GM20000 (cell line): ENCODE data around the gene NARF.
"Not testable (repeated sequence)": the region's sequence is repeated elsewhere in the genome, so short reads cannot be mapped to it uniquely, and the experiment has no call there.

Source experiments
- DNase-seq: peaks from one replicate; pipeline ENCODE4 v3.0.0; 2012; ENCODE audit warnings: low spot score
- TF ChIP-seq, protein P1 (sequence below): IDR thresholded peaks from 2 replicates; pipeline ENCODE4 v1.5.1; 2012; ENCODE audit warnings: mild to moderate bottlenecking, control low read depth; ENCODE audit errors: extremely low read depth, missing control alignments

Gene NARF

DNA sequence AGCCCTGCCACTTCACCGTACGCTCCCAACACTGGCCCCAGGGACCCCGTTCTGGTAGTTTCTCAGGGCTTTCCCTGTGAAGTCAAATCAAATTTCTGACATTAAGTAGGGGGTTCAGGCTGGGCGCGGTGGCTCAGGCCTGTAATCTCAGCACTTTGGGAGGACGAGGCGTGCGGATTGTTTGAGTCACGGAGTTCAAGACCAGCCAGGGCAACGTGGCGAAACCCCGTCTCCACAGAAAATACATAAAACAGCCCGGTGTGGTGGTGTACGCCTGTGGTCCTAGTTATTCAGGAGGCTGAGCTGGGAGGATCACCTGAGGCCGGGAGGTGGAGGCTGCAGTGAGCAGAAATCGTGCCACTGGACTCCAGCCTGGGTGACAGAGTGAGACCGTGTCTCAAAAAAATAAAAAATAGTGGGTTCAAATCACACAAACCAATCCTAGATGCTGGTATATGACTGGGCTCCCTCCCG is 8.6 kb upstream of the NARF start:
- DNase-seq = peak; percentile 40

DNA sequence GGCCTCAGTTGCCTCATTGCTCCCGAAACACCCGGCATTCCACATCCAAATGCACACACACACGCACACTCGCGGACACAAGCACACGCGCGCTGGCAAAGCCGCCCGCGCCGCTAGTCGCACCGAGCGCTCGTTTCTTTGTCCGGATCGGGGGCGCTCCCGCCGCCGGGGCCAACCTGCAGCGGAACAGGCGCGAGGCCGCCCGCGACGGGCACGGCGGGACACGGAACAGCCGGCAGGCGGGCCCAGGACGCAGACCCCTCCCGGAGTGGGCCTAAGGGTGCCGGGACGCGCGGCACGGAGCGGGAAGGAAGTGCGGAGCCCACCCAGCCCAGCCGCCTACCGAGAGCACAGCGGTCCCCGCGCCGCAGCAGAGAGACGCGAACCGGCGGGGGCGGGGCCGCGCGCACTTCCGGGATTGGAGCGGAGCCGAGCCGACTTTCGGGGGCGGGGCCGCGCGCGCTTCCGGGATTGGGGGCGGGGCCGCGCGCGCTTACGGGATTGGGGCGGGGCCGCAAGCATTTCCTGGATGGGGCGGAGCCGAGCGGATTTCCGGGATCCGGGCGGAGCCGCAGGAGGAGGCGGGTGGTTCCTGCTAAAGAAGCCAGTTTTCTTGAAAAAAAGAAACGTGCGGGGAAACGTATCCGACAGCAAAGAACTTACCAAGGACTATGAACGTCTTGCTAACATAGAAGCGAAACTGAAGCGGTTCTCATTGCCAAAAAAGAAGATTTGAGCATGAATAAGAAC is 8.0 kb upstream of the NARF start, which contains the start of gene CYBC1:
Gene CYBC1 (minus strand): TSS at position 396 of the 750 bp plus-strand sequence. CDS start 1,498 bp downstream, outside the sequence.
- peak; percentile 96 for DNase-seq
- TF ChIP-seq, protein P1, sequence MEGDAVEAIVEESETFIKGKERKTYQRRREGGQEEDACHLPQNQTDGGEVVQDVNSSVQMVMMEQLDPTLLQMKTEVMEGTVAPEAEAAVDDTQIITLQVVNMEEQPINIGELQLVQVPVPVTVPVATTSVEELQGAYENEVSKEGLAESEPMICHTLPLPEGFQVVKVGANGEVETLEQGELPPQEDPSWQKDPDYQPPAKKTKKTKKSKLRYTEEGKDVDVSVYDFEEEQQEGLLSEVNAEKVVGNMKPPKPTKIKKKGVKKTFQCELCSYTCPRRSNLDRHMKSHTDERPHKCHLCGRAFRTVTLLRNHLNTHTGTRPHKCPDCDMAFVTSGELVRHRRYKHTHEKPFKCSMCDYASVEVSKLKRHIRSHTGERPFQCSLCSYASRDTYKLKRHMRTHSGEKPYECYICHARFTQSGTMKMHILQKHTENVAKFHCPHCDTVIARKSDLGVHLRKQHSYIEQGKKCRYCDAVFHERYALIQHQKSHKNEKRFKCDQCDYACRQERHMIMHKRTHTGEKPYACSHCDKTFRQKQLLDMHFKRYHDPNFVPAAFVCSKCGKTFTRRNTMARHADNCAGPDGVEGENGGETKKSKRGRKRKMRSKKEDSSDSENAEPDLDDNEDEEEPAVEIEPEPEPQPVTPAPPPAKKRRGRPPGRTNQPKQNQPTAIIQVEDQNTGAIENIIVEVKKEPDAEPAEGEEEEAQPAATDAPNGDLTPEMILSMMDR = no peak

More for the DNA sequence above, 8.6 kb upstream of the NARF start:
- TF ChIP-seq, protein P1 = no peak

DNA sequence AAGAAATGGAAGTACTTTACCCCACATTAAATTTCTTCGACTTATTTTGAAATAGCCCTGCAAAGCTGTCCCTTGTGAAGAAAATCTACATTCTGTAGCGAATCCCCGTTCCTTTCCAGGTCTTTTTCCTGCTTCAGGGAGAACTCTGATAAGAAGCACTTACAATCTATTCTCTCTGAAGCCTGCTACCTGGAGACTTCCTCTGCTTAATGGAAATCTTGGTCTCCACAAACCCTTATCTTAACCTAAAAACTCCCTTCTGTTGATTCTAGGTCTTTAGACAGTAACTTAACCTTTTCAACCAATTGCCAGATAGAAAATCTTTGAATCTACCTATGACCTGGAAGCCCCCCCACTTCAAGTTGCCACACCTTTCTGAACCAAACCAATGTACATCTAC is 6.4 kb upstream of the NARF start:
- DNase-seq = no peak
- TF ChIP-seq, protein P1 = no peak

DNA sequence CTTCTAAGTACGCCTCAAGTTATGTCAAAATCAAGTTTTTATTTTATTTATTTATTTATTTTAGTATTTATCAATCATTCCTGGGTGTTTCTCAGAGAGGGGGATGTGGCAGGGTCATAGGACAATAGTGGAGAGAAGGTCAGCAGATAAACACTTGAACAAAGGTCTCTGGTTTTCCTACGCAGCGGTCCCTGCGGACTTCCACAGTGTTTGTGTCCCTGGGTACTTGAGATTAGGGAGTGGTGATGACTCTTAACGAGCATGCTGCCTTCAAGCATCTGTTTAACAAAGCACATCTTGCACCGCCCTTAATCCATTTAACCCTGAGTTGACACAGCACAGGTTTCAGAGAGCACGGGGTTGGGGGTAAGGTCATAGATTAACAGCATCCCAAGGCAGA is 5.4 kb upstream of the NARF start:
- not testable (repeated sequence) for DNase-seq

DNA sequence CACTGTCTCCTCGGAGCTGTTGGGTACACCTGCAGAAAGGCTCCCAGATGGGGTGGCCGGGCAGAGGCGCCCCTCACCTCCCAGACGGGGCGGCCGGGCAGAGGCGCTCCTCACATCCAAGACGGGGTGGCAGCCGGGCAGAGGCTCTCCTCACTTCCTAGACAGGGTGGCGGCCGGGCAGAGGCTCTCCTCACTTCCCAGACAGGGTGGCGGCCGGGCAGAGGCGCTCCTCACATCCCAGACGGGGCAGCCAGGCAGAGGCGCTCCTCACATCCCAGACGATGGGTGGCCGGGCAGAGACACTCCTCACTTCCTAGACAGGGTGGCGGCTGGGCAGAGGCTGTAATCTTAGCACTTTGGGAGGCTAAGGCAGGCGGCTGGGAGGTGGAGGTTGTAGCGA is 4.8 kb upstream of the NARF start:
- DNase-seq = not testable (repeated sequence)

DNA sequence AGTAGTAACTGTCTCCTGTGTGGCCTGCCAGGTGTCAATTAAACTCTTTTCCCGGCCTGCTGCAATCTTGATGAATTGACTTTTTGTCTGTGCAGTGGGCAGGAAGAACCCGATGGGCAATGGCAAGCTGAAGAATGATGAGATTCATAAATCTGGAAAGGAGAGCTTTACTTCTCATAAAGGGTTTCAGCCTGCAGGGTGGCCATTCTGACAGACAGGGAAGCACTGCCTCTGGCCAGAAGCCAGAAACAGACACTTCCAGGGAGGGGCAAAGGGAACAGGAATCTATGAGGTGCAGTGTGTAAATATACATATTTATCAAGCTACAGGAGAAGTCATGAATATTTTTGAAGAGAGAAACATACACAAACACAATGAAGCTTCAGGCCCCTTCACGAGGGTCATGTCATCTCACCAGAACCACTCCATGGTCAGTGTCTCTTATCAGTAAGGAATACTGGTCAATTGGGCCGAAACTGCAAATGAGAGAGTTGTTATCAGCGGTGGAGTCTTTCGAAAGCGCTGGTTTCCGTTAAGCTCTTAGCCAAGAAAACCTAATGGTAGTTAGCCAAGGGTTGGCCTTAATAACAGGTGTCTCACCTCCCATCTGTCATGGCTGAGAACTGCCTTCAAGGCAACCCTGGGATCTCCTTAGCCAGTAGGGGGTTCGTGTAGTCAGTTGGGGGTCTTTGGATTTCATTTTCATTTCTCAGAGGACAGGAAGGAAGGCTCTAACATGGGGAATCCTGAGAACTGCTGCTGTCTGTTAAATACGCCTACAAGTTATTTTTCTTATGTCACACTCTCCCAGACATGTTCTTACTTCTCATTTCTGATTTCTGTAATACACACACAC is 1.2 kb upstream of the NARF start:
- peak; percentile 39 for DNase-seq
- TF ChIP-seq, protein P1 = no peak

DNA sequence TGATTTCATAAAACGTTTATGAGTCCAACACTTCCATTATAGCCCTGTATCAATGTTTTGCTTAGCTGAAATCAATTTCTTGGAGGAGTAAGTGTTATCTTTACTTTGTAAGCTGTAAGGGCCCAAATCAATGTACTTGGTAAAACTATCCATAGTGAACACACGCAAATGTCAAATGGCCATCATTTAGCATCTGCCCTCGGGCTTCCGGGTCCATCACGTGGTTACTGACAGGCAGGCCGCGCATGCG is 687 bp upstream of the NARF start:
- DNase-seq = peak; percentile 97
- TF ChIP-seq, protein P1 = no peak

DNA sequence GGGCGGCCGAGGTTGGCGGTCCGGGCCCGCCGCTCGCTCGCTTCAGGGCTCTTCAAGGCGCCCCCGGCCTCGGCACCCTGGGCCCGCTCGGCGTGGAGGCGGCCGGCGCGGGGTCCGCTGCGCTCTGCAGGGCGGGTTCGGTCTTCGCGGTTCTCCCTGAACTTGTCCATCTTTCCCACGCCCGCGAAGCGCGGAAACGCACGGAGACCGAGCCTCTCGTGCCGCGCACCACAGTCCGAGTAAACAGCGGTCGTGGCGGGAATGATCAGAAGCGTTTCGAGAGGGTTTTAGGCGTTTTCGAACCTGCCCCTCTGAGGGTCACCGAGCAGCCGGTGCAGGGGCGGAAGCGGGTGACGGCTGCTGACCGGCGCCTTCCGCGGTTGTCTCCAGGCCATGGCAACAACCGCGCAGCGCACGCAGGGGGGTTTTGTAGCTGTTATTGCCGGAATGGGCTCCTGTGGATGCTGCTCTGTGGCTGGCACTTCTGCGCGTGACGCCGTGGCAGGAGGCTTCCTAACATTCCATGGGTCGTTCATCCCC is 414 bp downstream of the NARF start:
- DNase-seq = peak; percentile 50
- TF ChIP-seq, protein P1 = no peak

DNA sequence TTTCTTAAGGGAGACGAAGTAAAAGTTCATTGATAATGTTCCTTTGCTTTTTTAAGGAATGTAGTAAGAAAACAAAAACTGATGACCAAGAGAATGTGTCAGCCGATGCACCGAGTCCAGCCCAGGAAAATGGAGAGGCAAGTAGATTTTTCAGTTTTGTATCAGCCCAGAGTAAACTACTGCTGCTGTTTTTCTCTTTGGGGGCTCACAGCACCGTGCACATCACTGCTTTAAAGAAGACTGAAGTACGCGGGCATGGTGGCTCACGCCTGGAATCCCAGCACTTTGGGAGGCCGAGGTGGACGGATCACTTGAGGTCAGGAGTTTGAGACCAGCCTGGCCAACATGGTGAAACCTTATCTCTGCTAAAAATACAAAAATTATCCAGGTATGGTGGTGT is 1.4 kb downstream of the NARF start:
- not testable (repeated sequence) for DNase-seq
